NCI-H82 (cell line): ENCODE results near the gene PZP.
"Not testable (repeated sequence)": the region's sequence is repeated elsewhere in the genome, so short reads cannot be mapped to it uniquely, and the experiment has no call there.

Source experiments
- DNase-seq: peaks from one replicate; lab custom pipeline; 2025; lab: John Stamatoyannopoulos, UW

PZP gene

GRCh38 chr12:9208229-9208628 is at the start of gene PZP:
Gene PZP, minus strand, starts transcription at chr12:9208395. Its CDS starts 54 bp downstream, at chr12:9208341.
- DNase-seq, result no peak

GRCh38 chr12:9256758-9257405 is 48.7 kb upstream of the PZP start:
- no peak for DNase-seq

GRCh38 chr12:9256341-9256740 is 48.1 kb upstream of the PZP start:
- no peak for DNase-seq

GRCh38 chr12:9255837-9256236 is 47.6 kb upstream of the PZP start:
- no peak for DNase-seq

- no peak for DNase-seq
Observed at GRCh38 chr12:9253464-9253863, 45.3 kb upstream of the PZP start.

- not testable (repeated sequence) for DNase-seq
Observed at GRCh38 chr12:9252791-9253190, 44.6 kb upstream of the PZP start.

GRCh38 chr12:9252256-9252655 is 44.1 kb upstream of the PZP start:
- no peak for DNase-seq

GRCh38 chr12:9248435-9248834 is 40.2 kb upstream of the PZP start:
- no peak for DNase-seq

GRCh38 chr12:9244894-9245293 is 36.7 kb upstream of the PZP start:
- DNase-seq, result no peak

- no peak for DNase-seq
Observed at GRCh38 chr12:9243999-9244649, 35.9 kb upstream of the PZP start.

- no peak for DNase-seq
Observed at GRCh38 chr12:9241301-9241700, 33.1 kb upstream of the PZP start.

GRCh38 chr12:9240776-9241175 is 32.6 kb upstream of the PZP start:
- no peak for DNase-seq

- not testable (repeated sequence) for DNase-seq
Observed at GRCh38 chr12:9240004-9240635, 31.9 kb upstream of the PZP start.

GRCh38 chr12:9237286-9237685 is 29.1 kb upstream of the PZP start:
- DNase-seq, result no peak

- no peak for DNase-seq
Observed at GRCh38 chr12:9235519-9235918, 27.3 kb upstream of the PZP start.

GRCh38 chr12:9227950-9228349 is 19.8 kb upstream of the PZP start:
- no peak for DNase-seq

- DNase-seq, result no peak
Observed at GRCh38 chr12:9223830-9224229, 15.6 kb upstream of the PZP start.

- no peak for DNase-seq
Observed at GRCh38 chr12:9221483-9221882, 13.3 kb upstream of the PZP start.

- DNase-seq, result not testable (repeated sequence)
Observed at GRCh38 chr12:9221011-9221410, 12.8 kb upstream of the PZP start.

GRCh38 chr12:9214534-9214933 is 6.3 kb upstream of the PZP start:
- no peak for DNase-seq

GRCh38 chr12:9211687-9212086 is 3.5 kb upstream of the PZP start:
- no peak for DNase-seq

- DNase-seq, result no peak
Observed at GRCh38 chr12:9204380-9204779, 3.8 kb downstream of the PZP start.

GRCh38 chr12:9198012-9198411 is 10.2 kb downstream of the PZP start:
- peak; percentile 22 for DNase-seq
